ENCODE results near the gene BLTP3A. TPM values are rescaled to one million over a fixed set of nuclear protein-coding genes. Genes with fewer than 3 reads are reported as not detected.
A peak's percentile ranks its signal among the peaks of the same experiment; 100 is the strongest.

Gene BLTP3A
- polyA plus RNA-seq, 3 donors = 1.0 to 7.2 (median 1.2) TPM

DNA sequence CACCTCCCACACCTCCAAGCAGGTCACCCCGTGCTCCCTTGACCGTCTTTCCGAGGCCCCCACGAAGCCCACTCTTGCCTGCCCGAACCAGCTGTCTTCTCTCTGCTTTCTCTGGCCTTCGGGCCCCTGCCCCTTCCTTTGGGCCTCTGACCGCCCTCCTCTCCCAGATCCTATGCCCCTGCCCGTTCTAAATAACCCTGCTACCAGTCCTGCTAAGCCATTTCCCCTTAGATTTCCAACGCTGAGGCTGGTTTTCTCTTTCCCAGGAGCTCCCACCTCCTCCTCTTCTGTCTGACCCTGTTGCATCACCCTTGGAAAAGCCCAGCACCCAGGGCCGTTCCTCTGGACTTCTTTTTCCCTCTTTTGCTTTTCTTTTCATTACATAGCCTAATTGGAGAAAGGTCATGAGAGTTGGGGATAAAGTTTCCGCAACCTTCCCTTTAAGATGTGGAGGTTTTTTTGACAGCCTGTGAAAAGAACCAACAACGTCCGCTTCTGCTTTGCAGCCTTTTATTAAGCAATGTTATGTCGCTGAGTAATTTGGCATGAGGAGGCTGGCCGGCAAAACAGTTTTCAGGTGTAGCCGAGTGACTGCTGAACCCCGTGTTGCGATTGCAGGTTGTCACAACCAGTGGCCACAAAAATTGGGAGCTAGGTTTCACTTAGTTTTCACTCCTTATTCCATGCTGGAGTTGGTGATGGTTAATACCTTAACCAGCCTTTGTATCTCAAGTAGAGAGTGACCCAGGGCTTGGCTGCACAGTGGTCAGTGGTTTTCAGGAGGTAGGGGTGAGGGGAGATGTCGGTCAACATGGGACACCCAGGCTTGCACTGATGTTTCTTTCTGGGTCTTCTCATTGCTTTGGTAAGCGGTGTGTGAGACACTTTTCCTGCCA, 970 bp downstream of the BLTP3A start:
- H3K27me3 ChIP-seq (ENCODE audit: control insufficient read depth in 2 of 2, insufficient read depth in 2 of 2, low read length in 2 of 2) = no peaks in the 10 kb centered on the region
- H3K27me3 Mint-ChIP-seq (ENCODE audit: low read depth in 3 of 3) = peaks cover 0 to 5% (median 0%) of the 10 kb centered on the region in 3 donors
- peak overlapping the region; percentile 94 to 99 (median 97) for H3K27ac Mint-ChIP-seq
- 2% methylated on average over 15 of the region's 20 CpGs for WGBS (ENCODE audit: insufficient coverage)
- H3K4me2 ChIP-seq (replicated peaks; ENCODE audit: extremely low read depth, low read length, poor library complexity, severe bottlenecking) = peak overlapping the region; percentile 94
- peak overlapping the region; percentile 88 to 96 for H3K27ac ChIP-seq (ENCODE audit: low read depth in 1 of 2, low read length in 2 of 2)
- H3K79me2 ChIP-seq (ENCODE audit: insufficient read depth, low read length) = peaks cover 51% of the 10 kb centered on the region
- intact Hi-C loops (cut with micrococcal nuclease) = loop anchor here (5.0 to 10.0 kb wide), 2 partner anchors 36 to 92 kb away; partner anchors contain the start of genes SNRPC (in 2 of the 2), ANKS1A (in 1 of the 2) and TAF11 (in 1 of the 2)
- TF ChIP-seq, protein P1, sequence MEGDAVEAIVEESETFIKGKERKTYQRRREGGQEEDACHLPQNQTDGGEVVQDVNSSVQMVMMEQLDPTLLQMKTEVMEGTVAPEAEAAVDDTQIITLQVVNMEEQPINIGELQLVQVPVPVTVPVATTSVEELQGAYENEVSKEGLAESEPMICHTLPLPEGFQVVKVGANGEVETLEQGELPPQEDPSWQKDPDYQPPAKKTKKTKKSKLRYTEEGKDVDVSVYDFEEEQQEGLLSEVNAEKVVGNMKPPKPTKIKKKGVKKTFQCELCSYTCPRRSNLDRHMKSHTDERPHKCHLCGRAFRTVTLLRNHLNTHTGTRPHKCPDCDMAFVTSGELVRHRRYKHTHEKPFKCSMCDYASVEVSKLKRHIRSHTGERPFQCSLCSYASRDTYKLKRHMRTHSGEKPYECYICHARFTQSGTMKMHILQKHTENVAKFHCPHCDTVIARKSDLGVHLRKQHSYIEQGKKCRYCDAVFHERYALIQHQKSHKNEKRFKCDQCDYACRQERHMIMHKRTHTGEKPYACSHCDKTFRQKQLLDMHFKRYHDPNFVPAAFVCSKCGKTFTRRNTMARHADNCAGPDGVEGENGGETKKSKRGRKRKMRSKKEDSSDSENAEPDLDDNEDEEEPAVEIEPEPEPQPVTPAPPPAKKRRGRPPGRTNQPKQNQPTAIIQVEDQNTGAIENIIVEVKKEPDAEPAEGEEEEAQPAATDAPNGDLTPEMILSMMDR (IDR thresholded peaks at IDR 0.05) = no peak
- no peaks in the 10 kb centered on the region for H3K9me3 Mint-ChIP-seq
- peaks cover 18% of the 10 kb centered on the region for H4K20me1 ChIP-seq (ENCODE audit: insufficient read depth, low read length)
- peak overlapping the region; percentile 71 to 96 (median 88) for H3K4me3 ChIP-seq (replicated peaks in 1 of 3; ENCODE audit: low read depth in 2 of 3, low read length in 3 of 3)
- H3K4me3 Mint-ChIP-seq = peak overlapping the region; percentile 98
- H2AFZ ChIP-seq (ENCODE audit: insufficient read depth, low read depth, low read length, poor library complexity, severe bottlenecking) = peak overlapping the region; percentile 100
- no peaks in the 10 kb centered on the region for H3K36me3 ChIP-seq (replicated peaks in 1 of 2; ENCODE audit: control insufficient read depth in 1 of 2, insufficient read depth in 2 of 2, low read length in 2 of 2)
- DNase-seq = peak; percentile 79 to 83 (median 81)
- H3K36me3 Mint-ChIP-seq = peaks cover 0 to 4% of the 10 kb centered on the region in 2 donors
- H3K4me1 Mint-ChIP-seq = peaks cover 28% of the 10 kb centered on the region
- peak overlapping the region; percentile 94 for H3K9ac ChIP-seq (ENCODE audit: insufficient read depth, low read length, poor library complexity, severe bottlenecking)
- peaks cover 15 to 26% of the 10 kb centered on the region in 2 donors for H3K4me1 ChIP-seq (ENCODE audit: control insufficient read depth in 1 of 2, insufficient read depth in 2 of 2, low read length in 2 of 2)
- no peaks in the 10 kb centered on the region for H3K9me3 ChIP-seq (replicated peaks in 1 of 2; ENCODE audit: control insufficient read depth in 1 of 2, insufficient read depth in 1 of 2, low read length in 2 of 2)

DNA sequence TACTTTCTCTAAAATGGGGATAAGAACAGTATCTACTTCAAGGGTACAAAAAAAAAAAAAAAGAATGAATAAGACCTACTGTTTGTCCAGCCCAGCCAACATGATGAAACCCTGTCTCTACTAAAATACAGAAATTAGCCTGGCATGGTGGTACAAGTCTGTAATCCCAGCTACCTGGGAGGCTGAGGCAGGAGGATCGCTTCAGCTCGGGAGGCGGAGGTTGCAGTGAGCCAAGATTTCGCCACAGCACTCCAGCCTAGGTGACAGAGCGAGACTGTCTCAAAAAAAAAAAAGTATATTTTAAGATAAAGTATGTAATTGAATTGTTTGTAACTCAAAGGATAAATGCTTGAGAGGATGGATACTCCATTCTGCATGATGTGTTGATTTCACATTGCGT, 2.0 kb downstream of the BLTP3A start:
- Histone ChIP-seq H3K79me2 (ENCODE audit: insufficient read depth, low read length) (peaks cover 61% of the 10 kb centered on the region), H3K27ac (ENCODE audit: low read depth in 1 of 2, low read length in 2 of 2) (no peak overlapping the region), H3K36me3 (replicated peaks in 1 of 2; ENCODE audit: control insufficient read depth in 1 of 2, insufficient read depth in 2 of 2, low read length in 2 of 2) (no peaks in the 10 kb centered on the region), H3K4me3 (replicated peaks in 1 of 3; ENCODE audit: low read depth in 2 of 3, low read length in 3 of 3) (peak overlapping the region in 1 of 3 experiments; percentile 96), H3K9ac (ENCODE audit: insufficient read depth, low read length, poor library complexity, severe bottlenecking) (no peak overlapping the region), H2AFZ (ENCODE audit: insufficient read depth, low read depth, low read length, poor library complexity, severe bottlenecking) (no peak overlapping the region), H3K4me2 (replicated peaks; ENCODE audit: extremely low read depth, low read length, poor library complexity, severe bottlenecking) (no peak overlapping the region), H3K27me3 (ENCODE audit: control insufficient read depth in 2 of 2, insufficient read depth in 2 of 2, low read length in 2 of 2) (no peaks in the 10 kb centered on the region), H4K20me1 (ENCODE audit: insufficient read depth, low read length) (peaks cover 19% of the 10 kb centered on the region), H3K9me3 (replicated peaks in 1 of 2; ENCODE audit: control insufficient read depth in 1 of 2, insufficient read depth in 1 of 2, low read length in 2 of 2) (no peaks in the 10 kb centered on the region), H3K4me1 (ENCODE audit: control insufficient read depth in 1 of 2, insufficient read depth in 2 of 2, low read length in 2 of 2) (peaks cover 15 to 26% of the 10 kb centered on the region in 2 donors)
- Mint-ChIP-seq H3K36me3 (peaks cover 0 to 4% of the 10 kb centered on the region in 2 donors), H3K27ac (peak overlapping the region in 2 of 7 donors; percentile 30 to 99), H3K4me1 (peaks cover 28% of the 10 kb centered on the region), H3K9me3 (no peaks in the 10 kb centered on the region), H3K27me3 (ENCODE audit: low read depth in 3 of 3) (peaks cover 0 to 2% (median 0%) of the 10 kb centered on the region in 3 donors), H3K4me3 (no peak overlapping the region)
- intact Hi-C loops (cut with micrococcal nuclease) = loop anchor here (5.0 to 10.0 kb wide), 2 partner anchors 37 to 91 kb away; partner anchors contain the start of genes SNRPC (in 2 of the 2), ANKS1A (in 1 of the 2) and TAF11 (in 1 of the 2)
- TF ChIP-seq, protein P1 (IDR thresholded peaks at IDR 0.05) = no peak
- WGBS (ENCODE audit: insufficient coverage) = 100% methylated on average over 4 of the region's 6 CpGs
- no peak for DNase-seq

Data from CD14-positive monocyte (primary cell).